ENCODE measurements around the gene IL18RAP. TPM values are rescaled to one million over a fixed set of nuclear protein-coding genes. Genes with fewer than 3 reads are reported as not detected.

Gene IL18RAP
- total and polyA plus RNA-seq, 7 donors, result 0.68 to 1.4 (median 1.1) TPM; not detected in 3

GRCh38 chr2:102442967-102443828, 20.2 kb downstream of the IL18RAP start:
- intact Hi-C loops (cut with DNase I), result loop anchor here (10.0 kb wide), 1 partner anchor 1098 kb away; no protein-coding TSS in a partner anchor
- no peaks in the 10 kb centered on the region for H3K9me3 ChIP-seq
- no peak overlapping the region for H3K4me3 ChIP-seq
- H3K27me3 ChIP-seq, result no peaks in the 10 kb centered on the region
- WGBS, 2 donors, result 24 to 27% methylated on average over 13 of the region's 13 CpGs
- no peak overlapping the region for H3K27ac ChIP-seq
- no peaks in the 10 kb centered on the region for H3K4me1 ChIP-seq
- no peak for DNase-seq
- H3K36me3 ChIP-seq, result no peaks in the 10 kb centered on the region
- TF ChIP-seq CTCF (IDR thresholded peaks at IDR 0.05), result peak in 3 of 4 experiments; percentile 30 to 35 (median 34)
- no peak for TF ChIP-seq POLR2AphosphoS5 (IDR thresholded peaks at IDR 0.05)

GRCh38 chr2:102444233-102444632, 21.3 kb downstream of the IL18RAP start:
- Histone ChIP-seq H3K4me1 (no peaks in the 10 kb centered on the region), H3K27me3 (no peaks in the 10 kb centered on the region), H3K4me3 (no peak overlapping the region), H3K9me3 (no peaks in the 10 kb centered on the region), H3K27ac (no peak overlapping the region), H3K36me3 (no peaks in the 10 kb centered on the region)
- WGBS, 2 donors, result 59 to 83% methylated on average over 3 of the region's 3 CpGs
- intact Hi-C loops (cut with DNase I), result loop anchor here (10.0 kb wide), 1 partner anchor 1099 kb away; no protein-coding TSS in a partner anchor
- DNase-seq, result no peak
- TF ChIP-seq EP300 (IDR thresholded peaks at IDR 0.05), result no peak
- TF ChIP-seq CTCF (IDR thresholded peaks at IDR 0.05), result no peak
- no peak for TF ChIP-seq POLR2A (IDR thresholded peaks at IDR 0.05)
- no peak for TF ChIP-seq POLR2AphosphoS5 (IDR thresholded peaks at IDR 0.05)

DNA sequence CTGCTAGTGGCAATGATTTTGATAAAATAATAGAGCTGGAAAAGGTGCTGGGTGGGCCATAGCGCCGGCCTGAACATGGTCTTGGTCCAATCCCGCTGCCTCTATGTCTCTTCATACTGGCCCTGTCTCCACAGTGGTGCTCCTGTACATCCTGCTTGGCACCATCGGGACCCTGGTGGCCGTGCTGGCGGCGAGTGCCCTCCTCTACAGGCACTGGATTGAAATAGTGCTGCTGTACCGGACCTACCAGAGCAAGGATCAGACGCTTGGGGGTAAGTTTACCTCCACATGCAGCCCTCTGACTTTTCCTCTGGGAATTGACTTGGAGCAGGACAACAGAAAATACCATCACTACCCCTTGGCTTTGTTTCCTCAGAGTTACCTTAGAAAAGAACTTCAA, 24.0 kb downstream of the IL18RAP start:
- Histone ChIP-seq H3K4me3 (no peak overlapping the region), H3K9me3 (no peaks in the 10 kb centered on the region), H3K4me1 (no peaks in the 10 kb centered on the region), H3K27me3 (no peaks in the 10 kb centered on the region), H3K27ac (no peak overlapping the region), H3K36me3 (no peaks in the 10 kb centered on the region)
- WGBS, 2 donors, result 96 to 98% methylated on average over 9 of the region's 9 CpGs
- TF ChIP-seq POLR2AphosphoS5 (IDR thresholded peaks at IDR 0.05) (no peak), POLR2A (IDR thresholded peaks at IDR 0.05) (no peak), CTCF (IDR thresholded peaks at IDR 0.05) (no peak), EP300 (IDR thresholded peaks at IDR 0.05) (no peak)
- intact Hi-C loops (cut with DNase I), result loop anchor here (10.0 kb wide), 1 partner anchor 1102 kb away; no protein-coding TSS in a partner anchor
- no peak for DNase-seq

- H3K36me3 ChIP-seq, result no peaks in the 10 kb centered on the region
- intact Hi-C loops (cut with DNase I), result loop anchor here (10.0 kb wide), 1 partner anchor 1105 kb away; no protein-coding TSS in a partner anchor
- no peak for DNase-seq
- WGBS, 2 donors, result 0 to 2% methylated on average over 1 of the region's 1 CpG
- no peak overlapping the region for H3K4me3 ChIP-seq
- H3K4me1 ChIP-seq, result no peaks in the 10 kb centered on the region
- H3K27ac ChIP-seq, result no peak overlapping the region
- TF ChIP-seq CTCF (IDR thresholded peaks at IDR 0.05) (peak in 2 of 4 experiments; percentile 27 to 29), POLR2A (IDR thresholded peaks at IDR 0.05) (no peak)
- H3K27me3 ChIP-seq, result no peaks in the 10 kb centered on the region
- no peaks in the 10 kb centered on the region for H3K9me3 ChIP-seq
These were observed 26.5 kb downstream of the IL18RAP start for GRCh38 chr2:102449370-102449974.

Data from sigmoid colon (tissue), 7 donors.